GM18873 (cell line): ENCODE data around the gene LYZL2.
"Not testable (repeated sequence)": the region's sequence is repeated elsewhere in the genome, so short reads cannot be mapped to it uniquely, and the experiment has no call there.

ENCODE experiments used
- ATAC-seq: cut with Tn5 transposase; IDR thresholded peaks from one replicate; pipeline ENCODE4 v1.9.1; 2021; ENCODE audit warnings: mild to moderate bottlenecking, moderate library complexity, moderate number of reproducible peaks; ENCODE audit not compliant: unreplicated experiment, low FRiP score

LYZL2 gene

DNA sequence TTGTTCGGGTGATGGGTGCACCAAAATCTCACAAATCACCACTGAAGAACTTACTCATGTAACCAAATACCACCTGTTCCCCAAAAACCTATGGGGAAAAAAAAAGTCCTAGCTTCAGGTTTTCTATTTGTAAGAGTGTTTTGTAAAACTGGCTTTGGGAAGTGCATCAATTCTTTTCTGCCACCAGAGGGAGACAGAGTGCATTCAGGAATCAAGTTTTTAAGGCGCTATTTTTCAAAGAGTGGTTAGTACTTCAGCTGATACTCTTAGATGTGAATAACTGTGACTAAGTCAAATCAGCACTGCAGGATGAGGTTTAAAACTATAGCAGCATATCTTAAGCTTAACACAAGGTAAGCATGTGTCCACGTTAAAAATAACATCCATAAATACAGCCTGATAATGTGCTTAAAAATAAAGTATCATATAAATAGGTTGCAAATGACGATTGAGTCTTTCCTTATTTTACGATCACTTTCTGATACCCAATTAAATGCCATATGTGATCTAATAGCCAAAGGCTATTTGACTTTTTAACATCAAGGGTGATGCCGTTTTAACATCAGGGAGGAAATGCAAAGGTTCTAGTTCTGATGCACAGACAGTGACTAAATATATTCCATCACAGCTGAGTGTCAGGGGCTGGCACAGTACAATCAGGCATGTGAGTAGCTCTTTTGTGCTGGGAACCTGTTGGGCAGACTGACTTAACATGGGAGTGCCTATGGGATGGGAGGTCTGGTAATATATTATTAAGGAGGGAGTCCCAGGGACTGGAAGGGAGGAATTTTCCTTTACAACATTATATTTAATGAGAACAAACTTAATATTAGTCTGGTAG, 10.6 kb upstream of the LYZL2 start:
- ATAC-seq: no peak

- no peak for ATAC-seq
These were observed 8.4 kb upstream of the LYZL2 start for GRCh38 chr10:30637881-30638467.

- no peak for ATAC-seq
These were observed 1.6 kb upstream of the LYZL2 start for GRCh38 chr10:30631188-30631587.

GRCh38 chr10:30630571-30630970, 1.0 kb upstream of the LYZL2 start:
- no peak for ATAC-seq

- ATAC-seq: not testable (repeated sequence)
These were observed 977 bp downstream of the LYZL2 start for GRCh38 chr10:30628576-30628975.

DNA sequence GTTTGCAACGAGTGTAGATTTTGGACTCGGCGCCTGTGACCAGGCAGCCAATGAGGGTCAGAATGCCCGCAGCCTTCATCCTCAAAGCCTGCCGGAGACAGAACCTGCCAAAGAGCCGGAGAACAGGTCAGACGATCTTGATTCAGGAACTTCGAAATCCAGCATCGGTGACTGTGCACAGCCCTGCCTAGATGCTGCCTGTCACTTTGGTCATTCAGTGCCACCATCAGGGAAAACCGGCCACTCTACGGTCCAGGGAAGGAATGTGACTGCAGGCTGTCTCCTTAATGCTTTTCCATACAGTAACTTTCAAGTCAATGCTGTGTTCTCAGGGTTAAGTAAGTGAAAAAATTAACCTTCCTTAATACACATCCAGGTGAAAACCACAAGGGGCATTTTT, 2.7 kb downstream of the LYZL2 start:
- not testable (repeated sequence) for ATAC-seq

DNA sequence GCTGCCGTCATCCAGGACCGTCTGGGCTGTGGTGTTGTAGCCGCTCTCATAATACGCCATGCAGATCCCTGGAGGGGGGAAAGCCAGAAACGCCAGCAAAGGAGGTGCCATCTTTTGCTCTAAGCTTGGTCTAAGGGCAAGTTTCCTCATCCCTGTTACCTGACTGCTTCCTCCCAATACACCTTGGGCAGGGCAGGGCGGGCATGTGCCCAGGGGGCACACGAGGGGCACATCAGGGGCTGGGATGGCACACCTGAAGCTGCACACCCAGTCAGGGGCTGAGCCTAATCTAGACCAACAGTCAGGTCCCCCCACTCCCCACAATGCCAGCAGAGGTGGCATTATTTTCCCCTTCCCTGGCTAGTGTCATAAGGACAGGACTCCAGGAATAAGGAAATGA, 3.4 kb downstream of the LYZL2 start:
- not testable (repeated sequence) for ATAC-seq

GRCh38 chr10:30625080-30625479, 4.5 kb downstream of the LYZL2 start:
- ATAC-seq: no peak

DNA sequence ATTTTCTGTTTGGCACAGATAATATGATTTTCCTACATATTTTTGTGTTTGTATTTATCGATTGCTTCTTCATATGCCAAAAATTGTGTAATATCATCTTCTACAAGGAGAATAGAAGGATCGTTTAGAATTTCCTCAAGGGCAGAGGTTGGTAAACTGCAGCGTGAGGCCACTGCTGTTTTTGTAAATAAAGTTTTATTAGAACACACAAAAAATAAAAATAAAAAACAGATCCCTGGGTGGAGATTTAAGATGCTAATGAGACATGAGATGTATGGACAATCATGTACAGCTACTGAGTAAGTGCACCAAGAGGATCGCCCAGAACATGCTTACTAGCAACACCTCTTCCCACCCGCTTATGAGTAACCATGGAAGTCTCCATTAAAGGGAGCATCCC, 9.6 kb downstream of the LYZL2 start:
- no peak for ATAC-seq

DNA sequence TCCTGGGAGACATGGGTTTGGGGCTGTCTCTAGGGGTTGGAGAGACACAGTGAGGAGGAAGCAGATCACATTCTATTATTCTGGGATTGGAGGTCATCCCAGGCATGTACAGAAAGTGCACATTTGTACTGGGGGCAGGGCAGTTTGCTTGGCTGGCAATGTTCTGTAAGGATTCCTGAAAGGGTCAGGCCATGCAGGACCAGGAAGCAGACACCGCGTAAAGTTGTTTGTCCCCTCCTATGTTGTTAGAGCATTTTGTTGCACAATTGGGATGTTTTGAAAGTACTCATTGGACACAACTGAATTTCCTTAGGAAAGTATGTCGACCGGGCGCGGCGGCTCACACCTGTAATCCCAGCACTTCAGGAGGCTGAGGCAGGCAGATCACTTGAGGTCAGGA, 12.5 kb downstream of the LYZL2 start:
- ATAC-seq: no peak

DNA sequence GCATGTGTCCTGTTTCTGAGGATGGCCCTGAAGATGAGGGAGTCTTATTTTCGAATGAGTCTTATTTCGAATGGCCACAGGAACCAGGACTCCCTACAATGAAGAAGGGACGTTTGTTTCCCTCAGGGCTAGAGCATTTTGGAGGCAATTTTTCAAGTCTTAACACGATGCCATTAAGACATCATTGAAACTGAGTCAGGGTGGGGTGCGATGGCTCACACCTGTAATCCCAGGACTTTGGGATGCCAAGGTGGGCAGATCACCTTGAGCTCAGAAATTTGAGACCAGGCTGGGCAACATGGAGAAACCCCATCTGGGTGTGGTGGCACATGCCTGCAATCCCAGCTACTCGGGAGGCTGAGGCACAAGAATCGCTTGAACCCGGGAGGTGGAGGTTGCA, 18.5 kb downstream of the LYZL2 start:
- ATAC-seq: not testable (repeated sequence)

DNA sequence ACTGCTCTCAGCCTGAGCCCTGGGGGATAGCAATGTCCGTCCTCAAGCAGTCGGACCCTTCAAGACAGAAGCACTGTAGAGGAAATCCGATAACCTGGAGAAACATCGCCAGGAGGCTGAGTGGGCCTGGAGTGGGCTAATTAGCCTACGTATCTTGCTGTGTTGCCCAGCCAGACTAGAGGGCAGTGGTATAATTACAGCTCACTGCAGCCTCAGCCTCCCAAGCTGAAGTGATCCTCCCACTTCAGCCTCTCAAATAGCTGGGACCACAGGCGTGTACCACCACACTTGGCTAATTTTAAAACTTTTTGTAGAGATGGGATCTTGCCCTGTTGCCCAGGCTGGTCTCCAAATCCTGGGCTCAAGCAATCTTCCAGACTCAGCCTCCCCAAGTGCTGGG, 21.7 kb downstream of the LYZL2 start:
- no peak for ATAC-seq

DNA sequence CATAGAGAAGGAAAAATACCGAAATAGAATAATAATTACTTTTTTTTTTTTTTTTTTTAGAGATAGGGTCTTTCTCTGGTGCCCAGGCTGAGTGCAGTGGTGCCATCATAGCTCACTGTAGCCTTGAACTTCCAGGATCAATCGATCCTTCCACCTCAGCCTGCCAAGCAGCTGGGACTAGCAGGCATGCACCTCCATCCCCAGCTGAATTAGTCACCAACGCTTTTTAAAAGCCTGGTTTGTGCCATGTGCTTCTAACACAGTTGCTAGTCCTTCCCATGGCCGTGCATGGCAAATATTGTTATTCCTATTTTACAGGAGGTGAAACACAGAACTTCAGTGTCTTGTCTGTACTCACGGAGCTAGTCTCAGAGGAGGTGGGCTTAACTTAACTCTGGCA, 23.2 kb downstream of the LYZL2 start:
- ATAC-seq: no peak

DNA sequence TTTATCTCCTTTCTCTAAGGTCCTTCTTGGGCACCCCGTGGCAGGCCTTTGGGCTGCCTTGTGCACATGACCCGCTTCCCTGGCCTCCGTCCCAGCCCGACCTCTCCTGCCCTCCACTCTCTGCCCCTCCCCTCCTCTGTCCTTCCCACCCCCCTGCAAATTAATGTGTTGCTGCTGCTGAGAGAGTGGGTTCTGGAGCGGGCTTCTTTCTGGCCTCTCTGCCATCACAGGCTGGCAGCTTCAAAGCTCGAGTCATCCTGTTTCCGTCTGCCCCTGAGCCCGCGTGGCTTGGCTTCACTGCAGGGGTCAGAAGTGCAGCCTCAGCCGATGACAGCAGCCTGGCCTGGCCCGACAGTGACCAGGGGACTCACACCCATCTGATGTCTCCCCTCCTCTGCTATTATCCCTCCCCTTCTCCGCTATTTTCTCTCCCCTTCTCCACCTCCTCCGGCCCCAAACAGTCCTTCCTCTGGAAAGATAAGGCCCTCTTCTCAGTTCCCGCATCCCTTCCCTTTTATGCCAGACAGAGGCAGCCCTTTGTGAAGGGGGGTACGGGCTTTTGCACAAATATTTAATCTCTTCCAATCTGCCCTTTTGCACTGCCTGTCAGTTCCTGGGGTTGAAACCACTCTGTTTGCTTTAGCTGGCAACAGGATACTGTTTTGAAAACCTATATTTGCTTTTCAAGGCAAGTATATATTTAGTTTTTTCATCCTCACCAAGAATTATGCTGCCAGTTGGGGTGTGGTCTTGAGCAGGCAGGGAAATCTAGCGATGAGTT, 24.0 kb downstream of the LYZL2 start:
- ATAC-seq: not testable (repeated sequence)

- no peak for ATAC-seq
These were observed 26.0 kb downstream of the LYZL2 start for GRCh38 chr10:30603589-30603988.

- no peak for ATAC-seq
These were observed 26.8 kb downstream of the LYZL2 start for GRCh38 chr10:30602747-30603146.

DNA sequence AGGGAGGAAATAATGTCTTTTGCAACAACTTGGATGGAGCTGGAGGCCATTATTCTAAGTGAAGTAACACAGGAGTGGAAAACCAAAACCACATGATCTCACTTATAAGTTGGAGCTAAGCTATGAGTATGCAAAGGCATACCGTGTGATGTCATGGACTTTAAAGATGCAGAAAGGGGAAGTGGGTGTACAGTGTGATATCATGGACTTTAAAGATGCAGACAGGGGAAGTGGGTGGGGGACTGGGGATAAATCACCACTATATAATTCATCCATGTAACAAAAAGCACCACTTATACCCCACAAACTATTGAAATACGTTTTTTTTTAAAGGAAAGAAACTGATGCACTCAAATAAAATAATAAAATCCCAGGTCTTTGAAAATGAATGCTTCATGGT, 29.5 kb downstream of the LYZL2 start:
- no peak for ATAC-seq

- no peak for ATAC-seq
These were observed 31.3 kb downstream of the LYZL2 start for GRCh38 chr10:30598105-30598776.

DNA sequence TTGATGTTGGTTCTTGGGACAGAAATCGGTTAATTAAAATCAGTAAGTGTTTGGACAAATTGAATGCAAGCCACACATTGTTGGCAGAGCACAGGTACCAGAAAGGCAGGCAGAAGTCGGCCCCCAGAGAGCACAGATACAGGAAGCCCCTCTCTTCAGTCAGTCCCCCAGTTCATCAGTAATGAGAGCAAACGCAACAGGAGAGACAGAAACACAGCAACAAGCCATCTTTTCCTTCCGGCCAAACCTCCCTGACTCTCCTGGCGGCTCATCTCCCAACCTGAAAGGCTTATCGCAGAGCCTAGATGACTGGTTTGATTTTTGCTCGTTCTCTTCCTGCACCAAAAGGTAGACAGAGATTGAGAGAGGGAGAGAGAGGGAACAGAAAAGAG, 32.1 kb downstream of the LYZL2 start:
- not testable (repeated sequence) for ATAC-seq

- ATAC-seq: not testable (repeated sequence)
These were observed 32.8 kb downstream of the LYZL2 start for GRCh38 chr10:30596493-30597432.
